ENCODE measurements around the gene UBQLN3.

Gene UBQLN3

DNA sequence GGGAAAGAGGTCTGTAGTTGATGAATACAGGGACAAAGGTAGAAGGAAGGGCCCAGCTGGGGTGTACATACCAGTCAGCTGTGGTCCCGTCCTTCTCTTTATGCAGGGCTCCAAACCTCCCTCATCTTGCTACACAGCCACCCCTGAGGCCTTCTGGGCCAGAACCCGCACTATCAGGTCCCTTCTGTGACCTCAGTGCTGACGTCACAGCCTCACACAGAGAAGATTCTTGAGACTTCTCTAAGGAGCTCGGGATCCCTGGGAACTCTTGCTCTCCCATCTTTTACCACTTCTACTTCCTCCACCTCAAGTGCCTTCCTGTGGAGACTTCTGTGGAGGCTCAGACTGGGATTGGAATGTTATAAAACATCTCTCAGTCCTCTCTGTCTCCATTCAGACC is at the start of gene UBQLN3:
Gene UBQLN3 (minus strand): TSS at position 155 of the 400 bp plus-strand sequence. CDS start 399 bp downstream, outside the sequence.
- H3K36me3 Mint-ChIP-seq (ENCODE audit: low read depth): no peaks in the 10 kb centered on the region
- DNase-seq (ENCODE audit: low spot score): no peak
- H3K4me1 Mint-ChIP-seq (ENCODE audit: low read depth): no peaks in the 10 kb centered on the region
- H3K27ac Mint-ChIP-seq: no peak within 1 kb of the TSS
- no peak within 1 kb of the TSS for H3K4me3 Mint-ChIP-seq
- no peaks in the 10 kb centered on the region for H3K9me3 Mint-ChIP-seq
- H3K27me3 Mint-ChIP-seq (ENCODE audit: low read depth): peaks cover 7% of the 10 kb centered on the region

DNA sequence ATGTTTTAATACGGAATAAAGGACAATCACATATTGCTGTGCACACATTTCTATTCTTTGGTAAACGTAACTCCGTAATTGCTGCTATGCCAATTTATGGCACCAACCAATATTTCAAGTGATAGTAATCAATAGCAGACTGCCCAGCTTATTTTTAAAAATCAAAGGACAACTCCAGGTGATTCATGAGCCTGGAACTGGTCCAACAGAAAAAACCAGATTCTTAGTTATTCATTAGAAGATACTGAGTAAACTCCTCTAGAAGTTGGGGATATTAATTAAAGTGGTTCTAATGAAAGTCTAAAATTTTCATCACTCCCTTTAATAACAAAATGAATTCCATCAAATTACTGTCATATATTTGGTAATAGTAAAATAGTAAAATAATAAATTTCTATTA is 48.0 kb upstream of the UBQLN3 start:
- no peak for DNase-seq (ENCODE audit: low spot score)
- H3K36me3 Mint-ChIP-seq (ENCODE audit: low read depth): no peaks in the 10 kb centered on the region
- H3K9me3 Mint-ChIP-seq: no peaks in the 10 kb centered on the region
- H3K4me1 Mint-ChIP-seq (ENCODE audit: low read depth): no peaks in the 10 kb centered on the region
- H3K27me3 Mint-ChIP-seq (ENCODE audit: low read depth): peaks cover 10% of the 10 kb centered on the region
- H3K27ac Mint-ChIP-seq: no peak overlapping the region
- no peak overlapping the region for H3K4me3 Mint-ChIP-seq

DNA sequence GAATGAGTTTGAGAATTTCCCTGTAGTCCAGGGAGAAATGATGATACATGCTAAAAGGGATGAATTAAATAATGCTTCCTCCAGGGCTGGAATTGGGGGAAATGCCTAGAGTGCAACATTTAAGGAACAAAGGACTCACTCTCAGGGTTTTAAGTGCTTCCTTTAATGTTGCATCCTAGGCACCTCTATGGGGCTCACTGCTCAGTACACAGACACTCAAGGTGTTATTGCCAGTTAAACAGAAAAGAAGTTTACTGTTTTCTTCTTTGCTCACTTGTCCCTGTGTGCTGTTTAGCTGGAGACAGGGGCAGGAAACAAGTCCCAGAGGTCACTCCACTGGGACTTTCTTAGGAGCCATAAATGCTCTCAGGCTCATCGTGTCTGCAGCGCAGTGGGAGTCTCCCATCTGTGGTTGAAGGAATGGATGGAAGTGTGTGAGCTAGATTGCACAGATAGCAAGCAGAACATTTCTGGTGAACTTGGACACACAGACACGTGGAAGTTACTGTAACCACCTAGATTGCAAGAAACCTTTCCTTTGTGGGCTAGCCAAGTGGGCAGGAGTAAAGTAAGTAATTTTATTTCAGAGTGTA is 46.9 kb upstream of the UBQLN3 start:
- Mint-ChIP-seq H3K27me3 (ENCODE audit: low read depth) (peaks cover 13% of the 10 kb centered on the region), H3K36me3 (ENCODE audit: low read depth) (no peaks in the 10 kb centered on the region), H3K27ac (no peak overlapping the region), H3K9me3 (no peaks in the 10 kb centered on the region), H3K4me1 (ENCODE audit: low read depth) (no peaks in the 10 kb centered on the region), H3K4me3 (no peak overlapping the region)
- DNase-seq (ENCODE audit: low spot score): no peak

DNA sequence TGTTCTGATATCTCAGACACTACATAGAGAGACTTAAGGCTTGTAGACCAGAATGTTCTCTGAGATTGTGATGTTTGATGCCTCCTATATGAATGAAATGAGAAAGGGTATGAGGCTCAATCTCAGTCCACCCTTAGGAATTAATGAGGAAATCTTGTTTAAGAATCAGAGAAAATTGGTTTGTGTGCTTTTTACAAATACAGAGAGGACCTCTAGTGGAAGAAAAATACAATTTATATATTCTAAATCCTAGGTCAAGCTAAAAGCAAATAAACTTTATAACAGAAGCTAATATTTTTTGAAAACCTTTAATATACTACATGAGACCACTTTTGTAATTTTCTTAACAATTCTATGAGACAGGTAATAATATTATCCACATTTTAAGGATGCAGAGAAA is 43.6 kb upstream of the UBQLN3 start:
- DNase-seq (ENCODE audit: low spot score): no peak
- Mint-ChIP-seq H3K36me3 (ENCODE audit: low read depth) (no peaks in the 10 kb centered on the region), H3K27ac (no peak overlapping the region), H3K27me3 (ENCODE audit: low read depth) (peaks cover 13% of the 10 kb centered on the region), H3K4me3 (no peak overlapping the region), H3K4me1 (ENCODE audit: low read depth) (no peaks in the 10 kb centered on the region), H3K9me3 (no peaks in the 10 kb centered on the region)

DNA sequence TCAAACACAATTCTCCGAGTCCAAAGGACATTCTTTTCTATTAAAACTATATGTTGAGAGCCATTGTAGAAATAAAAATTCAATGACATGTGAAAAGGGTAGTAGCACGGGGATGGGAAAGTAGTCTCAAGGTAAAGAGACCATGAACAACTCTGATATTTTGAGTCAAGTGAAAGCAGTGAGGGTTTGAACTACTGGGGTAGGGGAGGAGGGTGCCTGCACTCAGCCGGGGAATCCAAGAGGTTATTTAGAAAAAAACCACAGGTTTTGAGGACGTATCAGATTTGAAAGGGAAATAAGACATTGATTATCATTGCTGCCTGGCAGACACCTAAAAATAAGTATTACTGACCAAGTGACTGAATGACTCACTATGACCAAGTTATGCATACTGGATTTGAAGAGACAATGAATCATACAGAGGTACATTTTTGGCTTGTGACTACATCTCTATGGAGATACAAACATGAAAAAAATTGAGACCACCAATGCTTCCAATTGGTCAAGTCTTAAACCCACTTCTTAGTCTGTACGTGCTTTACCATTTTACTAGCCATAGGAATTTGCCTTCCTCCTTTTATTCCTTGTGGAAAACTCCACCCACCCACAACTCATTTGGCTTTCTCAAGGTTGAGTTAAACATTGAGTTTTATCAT is 40.8 kb upstream of the UBQLN3 start:
- Mint-ChIP-seq H3K4me3 (no peak overlapping the region), H3K9me3 (no peaks in the 10 kb centered on the region), H3K4me1 (ENCODE audit: low read depth) (no peaks in the 10 kb centered on the region), H3K27me3 (ENCODE audit: low read depth) (peaks cover 8% of the 10 kb centered on the region), H3K27ac (no peak overlapping the region), H3K36me3 (ENCODE audit: low read depth) (no peaks in the 10 kb centered on the region)
- no peak for DNase-seq (ENCODE audit: low spot score)

DNA sequence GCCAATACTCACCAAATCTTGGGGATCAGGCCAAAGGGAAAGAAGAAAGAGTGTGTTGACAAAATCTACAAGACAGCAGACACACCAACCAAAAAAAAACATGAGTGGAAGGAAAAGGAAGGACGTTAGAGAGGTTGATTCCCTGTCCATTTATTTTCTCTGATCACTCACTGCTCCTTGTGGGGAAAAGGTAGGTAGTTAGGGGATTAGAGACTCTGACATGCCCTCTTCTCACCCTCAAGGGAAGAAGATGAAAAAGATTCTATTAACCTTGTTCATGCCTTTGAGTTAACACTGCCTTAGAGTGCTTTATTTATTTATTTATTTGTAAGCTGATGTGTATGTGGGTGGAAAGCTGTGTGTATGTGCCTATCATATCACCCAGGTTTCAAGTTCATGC is 38.7 kb upstream of the UBQLN3 start, which contains the start of gene OR52H1:
Gene OR52H1 (minus strand): TSS at position 101 of the 400 bp plus-strand sequence. CDS start 3,035 bp downstream, outside the sequence.
- no peak within 1 kb of the TSS for H3K4me3 Mint-ChIP-seq
- no peaks in the 10 kb centered on the region for H3K9me3 Mint-ChIP-seq
- no peaks in the 10 kb centered on the region for H3K4me1 Mint-ChIP-seq (ENCODE audit: low read depth)
- H3K27ac Mint-ChIP-seq: no peak within 1 kb of the TSS
- peaks cover 3% of the 10 kb centered on the region for H3K27me3 Mint-ChIP-seq (ENCODE audit: low read depth)
- DNase-seq (ENCODE audit: low spot score): no peak
- H3K36me3 Mint-ChIP-seq (ENCODE audit: low read depth): no peaks in the 10 kb centered on the region

DNA sequence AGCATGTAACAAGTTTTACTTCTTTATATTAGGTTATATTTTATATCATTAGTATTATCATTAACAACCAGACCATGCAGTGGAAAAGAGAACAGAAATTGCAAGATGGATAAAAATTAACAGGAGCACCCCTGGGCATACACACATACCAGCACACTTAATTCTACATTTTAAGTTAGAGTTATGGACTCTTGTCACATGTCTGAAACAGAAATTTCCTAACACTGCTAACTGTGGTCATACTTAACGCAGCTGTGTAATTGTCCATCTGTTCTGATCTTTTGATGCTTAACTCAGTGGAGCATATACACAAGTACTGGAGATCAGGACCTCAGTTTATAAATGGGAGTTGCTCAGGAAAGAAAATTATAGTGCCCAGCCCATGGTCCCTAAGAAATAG is 38.2 kb upstream of the UBQLN3 start:
- Mint-ChIP-seq H3K4me1 (ENCODE audit: low read depth) (no peaks in the 10 kb centered on the region), H3K27ac (no peak overlapping the region)

DNA sequence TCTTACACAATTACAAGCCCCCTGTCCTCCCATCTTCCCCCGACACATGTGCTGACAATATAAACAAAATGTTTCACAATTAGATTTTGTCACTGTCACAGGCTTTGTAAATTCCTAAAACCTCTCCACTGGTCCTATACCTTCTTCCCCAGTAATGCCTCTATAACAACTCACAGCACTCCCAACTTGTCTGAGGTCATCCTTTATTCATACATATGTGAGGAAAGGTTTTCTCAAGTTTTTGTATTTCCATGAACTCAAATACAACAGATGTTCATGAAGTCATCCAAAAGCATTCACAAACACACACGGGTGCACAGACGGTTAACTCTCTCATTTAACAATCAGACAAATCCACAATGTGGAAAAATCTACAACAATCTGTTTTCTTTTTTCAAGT is 36.7 kb upstream of the UBQLN3 start:
- Mint-ChIP-seq H3K4me3 (no peak overlapping the region), H3K9me3 (no peaks in the 10 kb centered on the region), H3K36me3 (ENCODE audit: low read depth) (no peaks in the 10 kb centered on the region), H3K27me3 (ENCODE audit: low read depth) (no peaks in the 10 kb centered on the region), H3K27ac (no peak overlapping the region), H3K4me1 (ENCODE audit: low read depth) (no peaks in the 10 kb centered on the region)
- no peak for DNase-seq (ENCODE audit: low spot score)

More for the DNA sequence above, 38.2 kb upstream of the UBQLN3 start:
- Mint-ChIP-seq H3K4me3 (no peak overlapping the region), H3K9me3 (no peaks in the 10 kb centered on the region), H3K27me3 (ENCODE audit: low read depth) (peaks cover 3% of the 10 kb centered on the region), H3K36me3 (ENCODE audit: low read depth) (no peaks in the 10 kb centered on the region)
- no peak for DNase-seq (ENCODE audit: low spot score)

DNA sequence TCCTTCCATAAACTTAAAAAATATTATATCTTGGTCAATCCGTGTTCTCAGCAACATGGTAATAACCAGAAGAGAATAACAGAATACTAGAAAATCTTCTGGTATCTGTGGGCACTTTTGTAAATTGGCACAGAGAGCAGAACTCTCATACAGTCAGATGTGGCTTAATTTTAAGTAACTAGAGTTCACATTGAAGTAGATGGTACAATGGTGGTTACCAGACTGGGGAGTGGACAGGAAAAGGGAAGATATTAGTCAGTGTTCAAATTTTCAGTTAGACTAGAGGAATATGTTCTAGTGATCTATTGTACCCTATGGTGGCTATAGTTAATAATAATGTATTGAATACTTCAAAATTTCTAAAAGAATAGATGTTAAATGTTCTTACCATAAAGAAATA is 31.7 kb upstream of the UBQLN3 start:
- H3K4me3 Mint-ChIP-seq: no peak overlapping the region
- no peak for DNase-seq (ENCODE audit: low spot score)
- H3K27me3 Mint-ChIP-seq (ENCODE audit: low read depth): peaks cover 2% of the 10 kb centered on the region
- no peaks in the 10 kb centered on the region for H3K9me3 Mint-ChIP-seq
- no peaks in the 10 kb centered on the region for H3K36me3 Mint-ChIP-seq (ENCODE audit: low read depth)
- no peak overlapping the region for H3K27ac Mint-ChIP-seq
- H3K4me1 Mint-ChIP-seq (ENCODE audit: low read depth): no peaks in the 10 kb centered on the region

DNA sequence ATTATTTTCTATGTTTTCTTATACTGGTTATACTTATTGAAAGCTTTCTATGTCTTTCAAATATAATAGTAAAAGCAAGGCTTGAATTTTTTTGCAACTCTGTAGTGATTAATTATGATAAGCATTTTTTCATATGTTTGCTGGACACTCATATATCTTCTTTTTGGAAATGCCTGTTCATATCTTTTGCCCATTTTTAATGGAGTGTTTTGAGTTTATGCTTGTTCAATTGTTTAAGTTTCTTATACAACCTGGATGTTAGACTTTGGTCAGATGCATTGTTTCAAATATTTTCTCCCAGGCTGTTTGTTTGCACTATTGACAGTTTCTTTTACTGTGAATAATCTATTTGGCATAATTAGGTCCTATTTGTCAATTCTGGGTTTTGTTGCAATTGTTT is 26.7 kb upstream of the UBQLN3 start:
- H3K4me3 Mint-ChIP-seq: no peak overlapping the region
- H3K27ac Mint-ChIP-seq: no peak overlapping the region
- H3K36me3 Mint-ChIP-seq (ENCODE audit: low read depth): no peaks in the 10 kb centered on the region
- no peaks in the 10 kb centered on the region for H3K4me1 Mint-ChIP-seq (ENCODE audit: low read depth)
- no peaks in the 10 kb centered on the region for H3K9me3 Mint-ChIP-seq
- no peak for DNase-seq (ENCODE audit: low spot score)
- H3K27me3 Mint-ChIP-seq (ENCODE audit: low read depth): peaks cover 2% of the 10 kb centered on the region

DNA sequence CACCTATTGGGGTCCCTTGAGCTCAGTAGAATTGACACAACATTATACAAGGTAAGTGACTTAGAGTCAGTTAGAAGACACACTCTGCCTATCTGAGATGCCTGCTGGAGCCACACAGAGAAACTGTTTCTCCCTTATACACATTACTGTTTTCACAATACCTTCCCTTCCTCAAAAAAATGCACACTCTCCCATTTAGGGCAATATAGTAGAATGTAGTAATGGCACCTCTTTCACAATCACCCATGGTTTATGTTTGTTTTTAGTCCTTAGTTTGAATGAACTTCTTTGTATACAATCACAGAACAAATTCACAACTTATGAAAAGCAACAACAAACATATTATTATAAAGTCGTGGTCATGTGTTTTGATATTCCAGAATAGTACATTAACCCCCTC is 24.3 kb upstream of the UBQLN3 start:
- Mint-ChIP-seq H3K9me3 (no peaks in the 10 kb centered on the region), H3K4me1 (ENCODE audit: low read depth) (no peaks in the 10 kb centered on the region), H3K27me3 (ENCODE audit: low read depth) (peaks cover 2% of the 10 kb centered on the region), H3K27ac (no peak overlapping the region), H3K36me3 (ENCODE audit: low read depth) (no peaks in the 10 kb centered on the region), H3K4me3 (no peak overlapping the region)
- DNase-seq (ENCODE audit: low spot score): no peak

DNA sequence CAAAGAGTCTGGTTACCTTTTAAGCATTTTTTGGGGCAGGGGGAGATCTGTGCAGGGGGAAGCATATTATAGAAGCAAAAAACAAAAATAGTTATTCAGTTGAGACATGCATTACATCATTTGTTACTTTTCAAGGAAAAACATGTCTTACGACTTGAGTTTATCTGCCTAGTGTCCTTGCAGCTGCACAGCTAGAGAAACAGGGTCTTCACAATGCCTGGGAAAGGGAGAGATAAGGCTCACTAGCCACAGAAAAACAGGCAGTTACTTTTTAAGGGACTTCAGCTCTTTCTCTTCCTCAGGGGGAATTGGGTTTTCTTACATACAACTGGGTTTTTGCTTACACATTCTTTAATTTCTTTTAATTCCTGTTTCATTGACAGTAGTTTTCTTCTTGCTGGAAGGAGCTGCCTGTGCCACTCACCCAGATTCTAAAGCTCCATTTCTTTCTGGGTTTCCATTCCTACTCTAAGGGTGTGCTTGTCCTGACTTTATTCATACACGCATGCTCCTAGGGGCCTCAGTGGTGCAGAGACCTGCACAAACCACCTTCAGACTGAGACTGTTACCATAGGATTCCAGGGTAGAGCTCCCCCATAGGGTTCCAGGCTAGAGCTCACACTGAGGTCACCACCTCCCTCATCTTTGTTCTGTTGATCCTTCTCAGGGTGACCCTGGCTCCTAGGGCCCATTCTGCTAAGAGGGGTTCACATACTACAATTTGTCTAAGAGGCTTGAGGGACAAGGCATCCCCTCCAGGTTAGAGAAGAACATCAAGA is 21.5 kb upstream of the UBQLN3 start:
- H3K36me3 Mint-ChIP-seq (ENCODE audit: low read depth): no peaks in the 10 kb centered on the region
- no peaks in the 10 kb centered on the region for H3K4me1 Mint-ChIP-seq (ENCODE audit: low read depth)
- DNase-seq (ENCODE audit: low spot score): no peak
- H3K27me3 Mint-ChIP-seq (ENCODE audit: low read depth): no peaks in the 10 kb centered on the region
- no peak overlapping the region for H3K27ac Mint-ChIP-seq
- H3K4me3 Mint-ChIP-seq: no peak overlapping the region
- H3K9me3 Mint-ChIP-seq: no peaks in the 10 kb centered on the region

DNA sequence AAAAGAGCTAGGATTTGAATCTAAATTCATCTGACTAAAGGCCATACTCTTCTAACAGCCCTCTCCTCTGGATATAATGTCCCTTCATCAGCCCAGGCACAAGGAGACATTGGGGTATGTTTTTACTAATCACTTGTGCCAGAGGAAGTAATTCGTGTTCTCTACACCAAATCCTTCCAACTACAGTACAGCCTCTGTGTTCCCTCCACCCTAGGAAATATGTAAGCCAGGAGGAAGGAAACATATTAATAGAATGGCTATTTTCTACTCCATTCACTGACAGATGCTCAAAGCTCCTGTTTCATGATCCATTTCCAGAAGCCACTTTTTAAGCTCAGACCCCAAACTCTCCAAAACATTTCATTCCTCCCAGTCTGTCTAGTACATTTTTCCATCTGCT is 18.7 kb upstream of the UBQLN3 start:
- H3K4me3 Mint-ChIP-seq: no peak overlapping the region
- H3K36me3 Mint-ChIP-seq (ENCODE audit: low read depth): no peaks in the 10 kb centered on the region
- H3K4me1 Mint-ChIP-seq (ENCODE audit: low read depth): no peaks in the 10 kb centered on the region
- no peak overlapping the region for H3K27ac Mint-ChIP-seq
- H3K9me3 Mint-ChIP-seq: no peaks in the 10 kb centered on the region
- DNase-seq (ENCODE audit: low spot score): no peak
- H3K27me3 Mint-ChIP-seq (ENCODE audit: low read depth): no peaks in the 10 kb centered on the region

DNA sequence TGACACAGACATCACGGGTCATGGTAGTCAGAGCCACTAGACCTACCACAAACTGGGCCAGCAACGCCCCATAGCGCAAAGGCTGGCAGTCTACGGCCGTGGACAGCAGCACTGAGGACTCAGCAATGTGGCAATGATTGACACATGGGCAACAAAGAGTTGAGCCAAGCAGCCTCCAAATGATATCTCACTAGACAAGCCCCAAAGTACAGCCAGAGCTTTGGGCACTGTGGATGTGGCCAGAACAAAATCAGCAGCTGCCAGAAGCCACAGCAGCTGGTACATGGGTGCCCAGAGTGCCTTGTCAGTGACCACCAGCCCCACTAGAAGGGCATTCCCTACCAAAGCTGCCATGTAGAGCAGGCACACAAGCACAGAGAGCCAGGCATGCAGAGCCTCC is 18.0 kb upstream of the UBQLN3 start:
- Mint-ChIP-seq H3K36me3 (ENCODE audit: low read depth) (no peaks in the 10 kb centered on the region), H3K9me3 (no peaks in the 10 kb centered on the region), H3K27ac (no peak overlapping the region), H3K4me1 (ENCODE audit: low read depth) (no peaks in the 10 kb centered on the region), H3K27me3 (ENCODE audit: low read depth) (no peaks in the 10 kb centered on the region), H3K4me3 (no peak overlapping the region)
- no peak for DNase-seq (ENCODE audit: low spot score)
